GM18502 (cell line): ENCODE measurements around the gene ZDBF2.
A peak's percentile ranks its signal among the peaks of the same experiment; 100 is the strongest.
"Not testable (repeated sequence)": the region's sequence is repeated elsewhere in the genome, so short reads cannot be mapped to it uniquely, and the experiment has no call there.

Experiments used
- ATAC-seq: cut with Tn5 transposase; IDR thresholded peaks from one replicate; pipeline ENCODE4 v1.9.1; 2021; ENCODE audit warnings: mild to moderate bottlenecking; ENCODE audit not compliant: unreplicated experiment, poor library complexity

Gene ZDBF2

GRCh38 chr2:206274434-206275311, at the start of gene ZDBF2:
Gene ZDBF2 (plus strand): TSS chr2:206274663. CDS start chr2:206281850, 7,187 bp downstream.
- peak; percentile 81 for ATAC-seq

- peak; percentile 94 for ATAC-seq
Observed at GRCh38 chr2:206225435-206226232, 48.8 kb upstream of the ZDBF2 start.

- ATAC-seq = not testable (repeated sequence)
Observed at GRCh38 chr2:206228636-206229035, 45.8 kb upstream of the ZDBF2 start.

GRCh38 chr2:206229642-206230041, 44.8 kb upstream of the ZDBF2 start:
- ATAC-seq = no peak

GRCh38 chr2:206230060-206230762, 44.3 kb upstream of the ZDBF2 start:
- ATAC-seq = no peak

GRCh38 chr2:206231669-206232286, 42.7 kb upstream of the ZDBF2 start:
- no peak for ATAC-seq

- ATAC-seq = no peak
Observed at GRCh38 chr2:206232287-206233035, 42.0 kb upstream of the ZDBF2 start.

GRCh38 chr2:206239157-206239556, 35.3 kb upstream of the ZDBF2 start:
- no peak for ATAC-seq

- no peak for ATAC-seq
Observed at GRCh38 chr2:206240327-206240726, 34.1 kb upstream of the ZDBF2 start.

- no peak for ATAC-seq
Observed at GRCh38 chr2:206241736-206242135, 32.7 kb upstream of the ZDBF2 start.

- ATAC-seq = peak; percentile 56
Observed at GRCh38 chr2:206245265-206245672, 29.2 kb upstream of the ZDBF2 start.

- ATAC-seq = no peak
Observed at GRCh38 chr2:206250041-206250897, 24.2 kb upstream of the ZDBF2 start.

GRCh38 chr2:206253125-206253776, 21.2 kb upstream of the ZDBF2 start:
- no peak for ATAC-seq

GRCh38 chr2:206253777-206254166, 20.7 kb upstream of the ZDBF2 start:
- no peak for ATAC-seq

- no peak for ATAC-seq
Observed at GRCh38 chr2:206255003-206255402, 19.5 kb upstream of the ZDBF2 start.

- no peak for ATAC-seq
Observed at GRCh38 chr2:206256706-206257205, 17.7 kb upstream of the ZDBF2 start.

GRCh38 chr2:206257350-206257749, 17.1 kb upstream of the ZDBF2 start:
- ATAC-seq = no peak

- no peak for ATAC-seq
Observed at GRCh38 chr2:206257861-206258260, 16.6 kb upstream of the ZDBF2 start.
